K562 (cell line): ENCODE results near the gene GRIK1. TPM values are rescaled to one million over a fixed set of nuclear protein-coding genes. Genes with fewer than 3 reads are reported as not detected.

Experiments used
- ATF4 ChIP-seq: fragments of 450-650 bp; formaldehyde crosslinking; IDR thresholded peaks from 2 replicates; pipeline ENCODE4 v1.4.0; 2022; ENCODE audit warnings: mild to moderate bottlenecking, moderate library complexity
- CAMTA2 ChIP-seq: fragments of 250-450 bp; sonication (Bioruptor Pico); conservative IDR thresholded peaks from 2 replicates; pipeline ENCODE4 v1.5.1; 2022
- CBX1 ChIP-seq: sonication (generic); IDR thresholded peaks from 2 replicates; pipeline ENCODE4 v1.6.1; 2016; ENCODE audit warnings: antibody characterized with exemption, low read depth, mild to moderate bottlenecking
- CTBP1 ChIP-seq: fragments of 450-650 bp; IDR thresholded peaks from 2 replicates; pipeline ENCODE4 v1.6.1; 2016; ENCODE audit warnings: borderline replicate concordance
- DPF2 ChIP-seq: fragments of 450-650 bp; IDR thresholded peaks from 2 replicates; pipeline ENCODE4 v1.6.1; 2016
- HMGN3 ChIP-seq: IDR thresholded peaks from 2 replicates; pipeline ENCODE4 v1.6.1; 2011; ENCODE audit warnings: borderline replicate concordance, low read depth, mild to moderate bottlenecking, mixed read lengths, low read length; ENCODE audit not compliant: insufficient read length; ENCODE audit errors: extremely low read depth
- MEF2D ChIP-seq: conservative IDR thresholded peaks from 2 replicates; pipeline ENCODE4 v1.6.1; 2016; ENCODE audit warnings: low read depth, missing genetic modification characterization, missing compliant biosample characterization
- NCOA4 ChIP-seq: fragments of 450-650 bp; IDR thresholded peaks from 2 replicates; pipeline ENCODE4 v1.6.1; 2018; ENCODE audit warnings: mild to moderate bottlenecking; ENCODE audit not compliant: partially characterized antibody
- PCBP2 ChIP-seq: fragments of 200-400 bp; formaldehyde crosslinking; IDR thresholded peaks from 2 replicates; pipeline ENCODE4 v1.6.1; 2018; ENCODE audit warnings: low read length, low read depth, mild to moderate bottlenecking, moderate library complexity; ENCODE audit not compliant: poor library complexity, severe bottlenecking
- PHF20 ChIP-seq: fragments of 450-650 bp; IDR thresholded peaks from 2 replicates; pipeline ENCODE4 v1.6.1; 2018; ENCODE audit not compliant: partially characterized antibody
- RBFOX2 ChIP-seq: fragments of 200-400 bp; formaldehyde crosslinking; IDR thresholded peaks from 2 replicates; pipeline ENCODE4 v1.6.1; 2017; ENCODE audit warnings: low read depth, mild to moderate bottlenecking, low read length, moderate library complexity
- SMAD2 ChIP-seq: fragments of 150-350 bp; IDR thresholded peaks from 2 replicates; pipeline ENCODE4 v1.6.1; 2014; ENCODE audit warnings: low read depth, mild to moderate bottlenecking, low read length
- SRSF7 ChIP-seq: fragments of 200-400 bp; formaldehyde crosslinking; optimal IDR thresholded peaks from 2 replicates; pipeline ENCODE3; 2017; ENCODE audit warnings: mild to moderate bottlenecking, low read depth, low read length
- TOE1 ChIP-seq, 2 experiments: fragments of 450-650 bp in 1 of 2; sonication (generic) in 1 of 2; formaldehyde crosslinking in 1 of 2; IDR thresholded peaks; 2 replicates each; pipeline versions ENCODE4 v1.7.1 to v1.8.0; 2016 to 2022; ENCODE audit warnings: borderline replicate concordance in 2 of 2, mild to moderate bottlenecking in 2 of 2, antibody characterized with exemption in 1 of 2, inconsistent platforms in 1 of 2, low read depth in 1 of 2, missing genetic modification reagents in 1 of 2, moderate library complexity in 1 of 2
- TRIM24 ChIP-seq, 2 experiments: fragments of 450-650 bp; IDR thresholded peaks; 2 replicates each; pipeline ENCODE4 v1.6.1; 2016
- U2AF1 ChIP-seq: fragments of 200-400 bp; formaldehyde crosslinking; optimal IDR thresholded peaks from 2 replicates; pipeline ENCODE3; 2017; ENCODE audit warnings: mild to moderate bottlenecking, low read depth, low read length, moderate library complexity
- VEZF1 ChIP-seq: fragments of 200-800 bp; sonication (Bioruptor generic); IDR thresholded peaks from 2 replicates; pipeline ENCODE4 v1.6.1; 2017; ENCODE audit warnings: missing genetic modification characterization, missing compliant biosample characterization
- ZBTB2 ChIP-seq: fragments of 450-650 bp; IDR thresholded peaks from 2 replicates; pipeline ENCODE4 v1.6.1; 2016; ENCODE audit warnings: antibody characterized with exemption
- ZNF561 ChIP-seq: fragments of 450-650 bp; formaldehyde crosslinking; conservative IDR thresholded peaks from 2 replicates; pipeline ENCODE4 v1.4.0; 2020; ENCODE audit warnings: mild to moderate bottlenecking, moderate library complexity
- polyA plus RNA-seq, 8 experiments: library from polyadenylated mRNA; depleted of rRNA in 4 of 8; stranded (reverse) in 5 of 8; unstranded in 3 of 8; fragments of >200 nt; fragmentation: Nextera tagmentation in 2 of 8; fragmentation: Illumina TruSeq in 1 of 8; extraction: Ambion mirVana in 2 of 8; extraction: Trizol in 1 of 8; gene quantifications; 2 replicates each; pipeline versions ENCODE4 v1.2.1 to v1.2.3, GENCODE V29; 2011 to 2014; ENCODE audit warnings: inconsistent platforms in 1 of 8, missing spikeins in 1 of 8
- total RNA-seq, 7 experiments: library from RNA; depleted of rRNA in 6 of 7; stranded (reverse); fragments of >200 nt in 6 of 7; fragmentation: Illumina TruSeq in 2 of 7; extraction: Trizol in 2 of 7; gene quantifications; 2 replicates each; pipeline versions ENCODE4 v1.2.1 to v1.2.3, GENCODE V29; 2011 to 2021; ENCODE audit warnings: low replicate concordance in 1 of 7

Gene GRIK1
- total and polyA plus RNA-seq, 9 of the 15 experiments (the other 6 are each of a cell fraction or from before 2014, with no cell fraction given): 0.17 to 2.8 (median 0.53) TPM

GRCh38 chr21:29697555-29698193, 242.1 kb downstream of the GRIK1 start (continued):
- TF ChIP-seq ZBTB2 (0 out of 2 replicates have a peak, but pooled peaks have one; percentile 42), CAMTA2 (CRISPR knock-in tag) (no peak), SMAD2 (no peak), RBFOX2 (no peak), DPF2 (peak; percentile 38; the same call in 1 of the 2 replicates), CTBP1 (no peak), U2AF1 (peak; percentile 75), ATF4 (no peak), TOE1 (IDR thresholded peaks at IDR 0.05; ENCODE audit: borderline replicate concordance) (0 out of 2 replicates have a peak, but pooled peaks have one; percentile 40), TOE1 (CRISPR knock-in tag; IDR thresholded peaks at IDR 0.05; ENCODE audit: borderline replicate concordance, low read depth) (no peak), ZNF561 (CRISPR knock-in tag) (no peak), PCBP2 (no peak), MEF2D (tag) (0 out of 2 replicates have a peak, but pooled peaks have one; percentile 63), PHF20 (no peak), TRIM24 (IDR thresholded peaks at IDR 0.05) (peak; percentile 49 to 50; a peak in 1 of 4 replicates), SRSF7 (no peak), HMGN3 (no peak), VEZF1 (CRISPR knock-in tag) (0 out of 2 replicates have a peak, but pooled peaks have one; percentile 19), NCOA4 (peak; percentile 27), CBX1 (no peak)
